CD4-positive, alpha-beta T cell treated with Interleukin-1 beta for 1 hour (primary cell): ENCODE data around the gene ASB17.
"Not testable (repeated sequence)": the region's sequence is repeated elsewhere in the genome, so short reads cannot be mapped to it uniquely, and the experiment has no call there.

ENCODE experiments used
- DNase-seq, 2 donors: peaks; one replicate each; pipeline ENCODE4 v3.0.0-alpha.2; 2020 to 2022

ASB17 gene

GRCh38 chr1:75932304-75932703 is at the start of gene ASB17:
TSS of gene ASB17 (minus strand) at chr1:75932404. CDS start at chr1:75932291, 113 bp downstream.
- no peak for DNase-seq

- DNase-seq: no peak
Observed at GRCh38 chr1:75980972-75981897, 49.0 kb upstream of the ASB17 start.

GRCh38 chr1:75970631-75971030 is 38.4 kb upstream of the ASB17 start:
- DNase-seq: no peak

- no peak for DNase-seq
Observed at GRCh38 chr1:75969550-75969949, 37.3 kb upstream of the ASB17 start.

- no peak for DNase-seq
Observed at GRCh38 chr1:75967719-75968118, 35.5 kb upstream of the ASB17 start.

GRCh38 chr1:75964760-75965408 is 32.7 kb upstream of the ASB17 start:
- DNase-seq: no peak

- DNase-seq: not testable (repeated sequence)
Observed at GRCh38 chr1:75964110-75964759, 32.0 kb upstream of the ASB17 start.

- no peak for DNase-seq
Observed at GRCh38 chr1:75954586-75954985, 22.4 kb upstream of the ASB17 start.

- DNase-seq: no peak
Observed at GRCh38 chr1:75953461-75953860, 21.3 kb upstream of the ASB17 start.

- DNase-seq: no peak
Observed at GRCh38 chr1:75952016-75952415, 19.8 kb upstream of the ASB17 start.

- DNase-seq: no peak
Observed at GRCh38 chr1:75950176-75950575, 18.0 kb upstream of the ASB17 start.

GRCh38 chr1:75943037-75943436 is 10.8 kb upstream of the ASB17 start:
- DNase-seq: not testable (repeated sequence)

- DNase-seq: no peak
Observed at GRCh38 chr1:75937034-75937433, 4.8 kb upstream of the ASB17 start.

GRCh38 chr1:75922698-75923097 is 9.5 kb downstream of the ASB17 start:
- no peak for DNase-seq

GRCh38 chr1:75916834-75917233 is 15.4 kb downstream of the ASB17 start:
- DNase-seq: no peak

- DNase-seq: no peak
Observed at GRCh38 chr1:75908717-75909152, 23.5 kb downstream of the ASB17 start.

- DNase-seq: no peak
Observed at GRCh38 chr1:75901371-75901770, 30.8 kb downstream of the ASB17 start.

- no peak for DNase-seq
Observed at GRCh38 chr1:75884437-75884836, 47.8 kb downstream of the ASB17 start.

GRCh38 chr1:75879985-75880384 is 52.2 kb downstream of the ASB17 start:
- no peak for DNase-seq

GRCh38 chr1:75870951-75871350 is 61.3 kb downstream of the ASB17 start:
- no peak for DNase-seq
